GM12878 (cell line): ENCODE results near the gene PRKAR1A.

Experiments used
- CTCF ChIP-seq, 3 experiments: IDR thresholded peaks in 2 of 3; conservative IDR thresholded peaks in 1 of 3; 2 replicates each; pipeline ENCODE4 v1.5.1; 2011; ENCODE audit warnings: low read depth in 3 of 3, low read length in 3 of 3, mild to moderate bottlenecking in 3 of 3, control low read depth in 2 of 3, moderate library complexity in 2 of 3, inconsistent platforms in 1 of 3, mixed read lengths in 1 of 3; ENCODE audit not compliant: control insufficient read depth in 2 of 3, insufficient read depth in 1 of 3; ENCODE audit errors: extremely low read depth in 1 of 3
- HDAC6 ChIP-seq: fragments of 200-600 bp; sonication (generic); IDR thresholded peaks from one replicate; pipeline ENCODE4 v1.8.0; 2017; ENCODE audit warnings: antibody characterized with exemption; ENCODE audit not compliant: unreplicated experiment
- TARDBP ChIP-seq: IDR thresholded peaks from 2 replicates; pipeline ENCODE4 v1.6.1; 2016; ENCODE audit warnings: borderline replicate concordance

GRCh38 chr17:68568581-68568980 lies 56.4 kb downstream of the PRKAR1A start:
- no peak for TF ChIP-seq TARDBP
- no peak for TF ChIP-seq CTCF (IDR thresholded peaks at IDR 0.05 in 2 of 3, conservative IDR thresholded peaks at IDR 0.05 in 1 of 3; ENCODE audit: control insufficient read depth in 2 of 3, extremely low read depth in 1 of 3, insufficient read depth in 1 of 3, low read depth in 3 of 3, low read length in 3 of 3)
- TF ChIP-seq HDAC6: no peak
